Measurements from ENCODE around the gene RPL27.

- TF ChIP-seq POLR2A (IDR thresholded peaks at IDR 0.05), result no peak
- no peak for TF ChIP-seq POLR2AphosphoS5 (IDR thresholded peaks at IDR 0.05)
- no peak for TF ChIP-seq CTCF (IDR thresholded peaks at IDR 0.05)
Observed at GRCh38 chr17:43018932-43019331, 20.7 kb downstream of the RPL27 start.
